A172 (cell line): ENCODE measurements around the gene CALY. TPM values are rescaled to one million over a fixed set of nuclear protein-coding genes. Genes with fewer than 3 reads are reported as not detected.

Source experiments
- DNase-seq: peaks from one replicate; pipeline ENCODE4 v3.0.0-alpha.2; 2015; ENCODE audit warnings: low spot score
- total RNA-seq: library from RNA; depleted of rRNA; stranded (reverse); fragments of >200 nt; shearing (Covaris generic); gene quantifications from 2 replicates; pipeline ENCODE4 v1.2.3, GENCODE V29; 2014

The CALY gene
- total RNA-seq, 1 experiment from 2014 or later: not detected

GRCh38 chr10:133366751-133367150, 30.1 kb upstream of the CALY start:
- DNase-seq: no peak

DNA sequence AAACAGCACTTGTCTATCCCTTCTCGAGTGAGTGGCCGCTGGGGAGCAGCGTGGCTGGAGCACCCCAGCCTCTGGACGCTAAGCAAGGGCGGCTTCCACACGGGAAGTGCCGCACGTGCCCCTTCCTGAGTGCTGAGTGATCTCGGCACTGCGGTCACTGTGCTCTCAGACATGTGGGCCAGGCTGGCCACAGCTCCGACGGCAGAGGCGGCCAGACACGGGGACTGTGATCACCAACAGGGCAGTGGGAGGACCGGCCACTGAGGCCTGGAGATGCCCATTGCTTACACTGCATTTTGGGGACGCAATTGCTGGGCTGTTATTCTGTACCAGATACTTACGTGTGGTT, 29.4 kb upstream of the CALY start:
- DNase-seq: no peak

- DNase-seq: no peak
Measured at GRCh38 chr10:133365461-133366129, 28.9 kb upstream of the CALY start.

- DNase-seq: no peak
Measured at GRCh38 chr10:133364645-133365431, 28.1 kb upstream of the CALY start.

DNA sequence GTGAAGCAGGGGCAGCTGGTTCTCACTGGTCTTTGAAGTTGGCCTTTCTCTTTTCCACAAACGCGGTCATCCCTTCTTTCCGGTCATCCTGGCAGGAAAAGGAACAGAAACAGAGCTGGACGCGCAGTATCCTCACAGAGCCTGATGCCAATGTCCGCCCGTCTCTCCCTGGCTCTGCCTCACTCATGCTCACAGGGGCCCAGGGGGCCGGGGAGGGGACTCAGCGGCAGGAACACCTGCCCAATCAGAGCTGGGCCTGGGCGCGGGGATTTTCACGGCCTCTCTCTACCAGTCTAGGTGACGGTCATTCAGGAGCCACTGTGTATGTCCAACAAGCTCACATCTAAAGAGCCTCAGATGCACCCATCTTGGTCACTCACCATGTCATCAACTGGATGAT, 26.1 kb upstream of the CALY start:
- no peak for DNase-seq

DNA sequence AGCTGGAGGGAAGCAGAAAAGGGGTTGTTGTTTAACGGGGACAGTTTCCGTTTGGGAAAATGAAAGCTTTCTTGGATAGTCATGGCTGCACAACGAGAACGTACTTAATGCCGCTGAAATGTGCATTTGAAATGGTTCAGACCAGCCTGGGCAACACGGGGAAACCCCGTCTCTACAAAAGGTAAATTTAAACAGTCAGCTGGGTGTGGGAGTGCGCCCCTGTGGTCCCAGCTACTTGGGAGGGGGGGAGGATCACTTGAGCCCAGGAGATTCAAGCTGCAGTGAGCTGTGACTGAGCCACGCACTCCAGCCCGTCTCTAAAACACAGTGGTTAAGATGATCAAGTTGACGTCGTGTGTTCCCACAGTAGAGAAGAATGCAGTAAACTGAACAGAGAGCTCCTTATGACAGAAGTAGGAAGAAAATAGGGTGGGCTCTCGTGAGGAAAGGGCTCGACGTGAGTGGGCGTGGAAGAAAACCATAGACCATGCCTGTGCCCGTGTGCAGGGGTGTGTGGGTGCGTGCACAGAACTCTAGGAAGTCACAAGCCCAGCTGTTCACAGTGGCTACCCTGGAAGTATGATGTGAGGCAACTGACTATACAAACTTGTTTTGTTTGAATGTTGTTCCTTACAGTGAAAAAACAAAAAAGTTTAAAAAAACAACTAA, 25.2 kb upstream of the CALY start:
- no peak for DNase-seq

- DNase-seq: no peak
Measured at GRCh38 chr10:133361227-133361626, 24.5 kb upstream of the CALY start.

- DNase-seq: no peak
Measured at GRCh38 chr10:133359972-133360610, 23.4 kb upstream of the CALY start.

DNA sequence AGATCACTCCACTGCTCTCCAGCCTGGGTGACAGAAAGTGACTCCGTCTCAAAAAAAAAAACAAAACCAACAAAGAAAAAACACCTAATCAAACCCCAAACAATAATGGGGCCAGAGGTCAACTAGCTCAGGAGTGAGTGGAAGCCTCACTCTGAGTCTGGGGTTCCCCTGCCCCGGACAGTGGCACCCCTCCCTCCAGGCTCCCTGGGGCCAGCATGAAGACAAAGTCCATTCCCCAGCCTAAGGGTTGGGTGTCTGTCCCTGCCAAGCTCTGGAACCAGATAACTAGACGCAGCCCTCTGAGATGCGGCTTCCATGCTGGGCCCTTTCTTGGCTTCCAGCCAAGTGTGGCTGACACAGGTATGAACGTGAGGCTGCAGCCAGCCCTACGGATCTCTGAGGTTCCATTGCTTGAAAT, 22.9 kb upstream of the CALY start:
- no peak for DNase-seq

GRCh38 chr10:133358925-133359310, 22.2 kb upstream of the CALY start:
- no peak for DNase-seq

DNA sequence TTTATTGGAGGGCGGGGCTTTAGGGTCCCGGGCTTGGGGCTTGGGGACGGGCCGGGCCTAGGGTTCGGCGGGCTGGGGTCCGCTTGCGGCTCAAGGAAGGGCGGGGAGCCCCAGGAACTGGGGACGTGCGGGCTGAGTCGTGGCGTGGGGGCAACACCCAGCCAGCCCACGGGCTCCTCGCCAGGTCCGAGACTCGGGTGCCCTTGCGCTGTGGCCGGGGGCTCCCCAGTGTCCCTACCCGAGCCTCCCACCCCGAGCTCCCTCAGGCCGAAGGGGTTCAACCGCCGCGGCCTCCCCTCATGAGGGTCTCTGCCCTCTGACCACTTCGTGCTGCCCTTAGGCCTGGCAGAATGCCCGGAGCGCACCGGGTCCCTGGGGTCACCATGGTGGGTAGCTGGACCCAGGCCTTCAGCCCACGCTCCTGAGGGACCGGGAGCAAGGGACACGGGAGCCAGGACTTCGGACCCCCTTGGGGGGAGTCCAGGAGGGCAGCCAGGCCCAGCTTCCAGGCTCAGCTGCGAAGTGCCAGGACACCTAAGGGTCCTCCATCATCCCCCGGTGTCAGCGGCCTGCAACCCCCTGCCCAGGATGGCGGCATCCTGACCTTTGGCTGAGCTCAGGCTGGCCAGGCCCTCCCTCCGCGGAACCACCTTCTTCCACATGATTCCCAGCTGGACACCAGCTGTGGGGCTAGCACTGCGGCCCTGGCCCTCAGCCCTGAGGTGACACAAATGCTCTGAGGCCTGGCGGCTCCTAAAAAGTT, 21.6 kb upstream of the CALY start:
- no peak for DNase-seq

DNA sequence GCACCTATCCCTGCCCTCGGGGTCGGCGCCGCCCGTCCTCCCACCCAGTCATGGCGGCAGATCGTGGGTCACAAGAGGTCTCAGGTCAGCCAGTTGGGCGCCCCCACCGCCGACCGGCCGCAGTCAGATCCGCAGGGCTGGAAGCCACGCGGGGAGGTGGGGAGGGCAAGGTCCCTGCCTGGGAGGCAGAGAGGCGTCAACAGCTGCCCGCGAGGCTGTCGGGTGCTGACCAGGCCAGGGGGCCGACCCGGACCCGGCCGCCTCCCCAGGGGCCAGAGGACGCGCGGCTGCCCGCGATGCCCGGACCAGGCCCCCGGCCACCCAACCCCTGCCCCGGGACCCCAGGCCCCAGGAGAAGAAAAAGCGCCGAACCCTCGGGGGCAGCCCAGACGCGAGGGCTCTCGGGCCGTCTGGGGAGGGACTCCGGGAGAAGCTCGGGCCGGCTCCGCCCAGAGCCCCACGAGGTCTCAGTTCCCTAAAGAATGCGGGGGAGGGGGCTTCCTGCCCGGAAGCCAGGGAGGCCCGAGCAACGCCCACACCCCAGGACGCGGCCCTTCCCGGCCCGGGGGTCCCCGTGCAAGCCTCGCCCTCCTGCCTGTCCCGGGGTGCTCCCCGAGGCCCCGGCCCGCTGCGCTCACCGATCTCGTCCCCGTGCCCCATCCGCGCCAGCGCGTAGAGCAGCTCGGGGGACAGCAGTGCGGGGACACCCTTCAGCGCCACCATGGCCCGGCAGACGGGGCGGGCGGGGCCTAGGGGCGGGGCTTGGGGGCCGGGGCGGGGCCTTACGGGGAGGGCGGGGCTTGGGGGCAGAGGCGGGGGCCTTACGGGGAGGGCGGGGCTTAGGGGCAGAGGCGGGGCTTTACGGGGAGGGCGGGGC, 20.8 kb upstream of the CALY start, which contains the start of gene FUOM:
Gene FUOM (minus strand): TSS at position 735 of the 877 bp plus-strand sequence. CDS start 12 bp downstream, at position 723.
- no peak for DNase-seq

- DNase-seq: no peak
Measured at GRCh38 chr10:133356549-133357284, 20.0 kb upstream of the CALY start.

DNA sequence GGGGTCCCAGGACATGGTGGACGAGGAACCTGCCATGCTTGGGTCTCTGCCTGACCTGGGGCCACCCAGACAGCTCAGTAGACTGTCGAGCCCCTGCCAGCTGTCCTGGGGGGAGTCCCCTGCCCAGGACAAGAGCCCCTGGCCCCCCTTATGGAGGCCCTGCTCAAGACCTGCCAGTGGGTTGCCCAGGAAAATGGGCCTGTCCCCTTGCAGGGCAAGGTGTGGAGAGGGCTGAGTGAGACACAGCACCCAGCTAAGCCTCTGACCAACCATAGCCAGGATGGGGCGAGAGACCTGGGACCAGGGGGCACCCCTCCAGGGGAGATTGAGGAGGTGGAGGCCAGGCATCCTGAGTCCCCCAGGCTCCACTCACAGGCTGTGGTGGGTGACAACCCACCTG, 19.3 kb upstream of the CALY start:
- DNase-seq: no peak

GRCh38 chr10:133355266-133355665, 18.6 kb upstream of the CALY start:
- no peak for DNase-seq

- DNase-seq: no peak
Measured at GRCh38 chr10:133354672-133355240, 18.1 kb upstream of the CALY start.

DNA sequence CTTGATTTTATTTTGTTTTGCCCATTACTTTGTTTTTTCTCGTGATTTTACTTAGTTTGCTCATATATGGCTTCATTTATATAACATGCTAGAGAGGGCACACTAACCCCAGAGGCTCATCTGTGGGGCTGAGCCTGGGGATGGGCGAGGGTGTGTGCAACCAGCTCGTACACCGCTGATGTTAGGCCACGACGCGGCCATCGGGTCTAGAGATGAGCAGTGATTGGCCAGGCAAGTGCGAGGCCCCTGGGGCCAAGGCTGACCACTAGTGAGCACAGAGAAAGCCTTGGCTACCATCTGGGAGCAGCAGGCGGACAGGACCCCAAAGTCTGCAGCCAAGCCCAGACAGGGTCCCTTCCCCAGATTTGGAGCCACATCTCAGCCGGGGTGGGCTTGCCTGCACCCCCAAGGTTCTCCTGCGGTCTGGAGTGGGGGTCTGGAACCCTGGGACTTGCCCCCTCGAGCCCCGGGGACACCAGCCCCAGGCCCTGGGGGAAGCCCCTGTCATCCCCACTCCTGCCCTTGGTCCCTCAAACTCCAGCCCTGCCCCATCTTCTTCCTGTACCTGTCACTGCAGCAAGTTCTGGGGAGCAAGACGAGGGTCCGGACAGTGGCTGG, 17.4 kb upstream of the CALY start:
- no peak for DNase-seq

DNA sequence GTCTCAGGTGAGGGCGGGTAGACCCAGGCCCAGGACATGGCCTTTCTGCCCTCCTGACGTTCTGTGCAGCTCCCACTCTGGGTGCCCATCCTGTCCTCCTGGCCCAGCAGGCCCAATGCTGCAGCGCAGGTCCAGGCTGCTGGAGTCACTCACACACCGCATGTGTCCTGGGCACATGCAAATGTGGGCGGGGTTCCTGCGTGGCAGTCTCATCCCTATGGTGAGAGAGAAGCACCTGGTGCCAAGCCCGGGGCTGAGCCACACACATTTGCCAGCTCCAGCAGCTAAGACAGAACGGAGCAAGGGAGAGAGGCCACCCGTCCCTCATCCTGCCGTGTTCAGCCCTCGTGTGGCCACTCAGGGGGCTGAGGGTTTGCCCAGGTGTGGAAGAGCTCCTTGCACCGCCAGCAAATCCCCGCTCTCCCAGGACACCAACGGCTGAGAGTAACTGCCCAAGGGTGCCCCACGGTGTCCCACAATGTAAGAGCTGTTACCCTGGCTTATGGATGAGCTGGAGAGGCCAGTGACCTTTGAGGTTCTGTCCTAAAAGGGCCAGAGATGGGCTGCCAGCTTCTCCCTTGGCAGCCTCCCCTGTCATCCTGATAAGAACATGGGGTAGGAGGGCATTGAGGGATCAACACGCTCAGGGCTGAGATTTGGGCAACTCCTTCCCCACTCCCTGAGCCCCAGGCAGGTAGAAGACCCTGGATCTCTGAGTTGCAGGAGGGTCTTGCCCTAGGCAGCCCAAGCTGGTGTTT, 16.7 kb upstream of the CALY start:
- no peak for DNase-seq
